A673 (cell line): Measurements from ENCODE around the gene MRPL52.

Source experiments
- CTCF ChIP-seq: fragments of 300-800, 200-600 bp; sonication (generic); conservative IDR thresholded peaks from 2 replicates; pipeline ENCODE4 v1.5.1; 2017; ENCODE audit warnings: low read depth, mild to moderate bottlenecking, antibody characterized with exemption, low read length, moderate library complexity, mixed read lengths
- EZH2 ChIP-seq: fragments of 200-600 bp; sonication (generic); IDR thresholded peaks from 2 replicates; pipeline ENCODE4 v1.6.1; 2017; ENCODE audit warnings: borderline replicate concordance, low read depth, mild to moderate bottlenecking, mixed read lengths, antibody characterized with exemption, low read length; ENCODE audit not compliant: poor library complexity, severe bottlenecking

DNA sequence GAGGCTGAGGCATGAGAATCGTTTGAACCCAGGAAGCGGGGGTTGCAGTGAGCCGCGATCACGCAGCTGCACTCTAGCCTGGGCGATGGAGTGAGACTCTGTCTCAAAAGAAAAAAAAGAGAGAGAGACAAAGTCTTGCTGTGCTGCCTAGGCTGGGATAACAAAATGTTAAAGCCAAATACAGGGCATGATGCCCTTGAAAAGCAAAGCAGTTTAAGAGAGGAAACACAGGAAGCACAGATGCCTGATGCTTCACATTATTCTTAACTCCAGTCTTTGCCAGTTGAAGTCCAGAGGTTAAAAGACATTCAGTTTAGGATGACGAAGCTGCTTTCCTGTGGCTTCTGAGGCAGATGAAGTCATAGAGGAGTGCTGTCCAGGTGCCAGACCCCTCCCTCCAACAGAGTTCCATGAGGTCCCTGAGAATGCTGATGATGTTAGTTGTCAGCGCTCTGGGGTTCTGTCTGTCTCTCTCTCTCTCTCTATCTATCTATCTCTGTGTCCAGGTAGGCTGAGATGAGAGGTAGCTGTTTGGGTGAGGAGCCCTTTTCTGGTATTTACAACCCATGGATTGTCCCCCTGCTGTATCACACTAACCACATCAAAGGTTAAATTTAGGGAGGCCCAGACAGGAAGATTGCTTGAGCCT lies 4.9 kb upstream of the MRPL52 start:
- TF ChIP-seq EZH2, result no peak
- no peak for TF ChIP-seq CTCF
